ENCODE results near the gene ARRDC5.
"Not testable (repeated sequence)": the region's sequence is repeated elsewhere in the genome, so short reads cannot be mapped to it uniquely, and the experiment has no call there.

ARRDC5 gene

DNA sequence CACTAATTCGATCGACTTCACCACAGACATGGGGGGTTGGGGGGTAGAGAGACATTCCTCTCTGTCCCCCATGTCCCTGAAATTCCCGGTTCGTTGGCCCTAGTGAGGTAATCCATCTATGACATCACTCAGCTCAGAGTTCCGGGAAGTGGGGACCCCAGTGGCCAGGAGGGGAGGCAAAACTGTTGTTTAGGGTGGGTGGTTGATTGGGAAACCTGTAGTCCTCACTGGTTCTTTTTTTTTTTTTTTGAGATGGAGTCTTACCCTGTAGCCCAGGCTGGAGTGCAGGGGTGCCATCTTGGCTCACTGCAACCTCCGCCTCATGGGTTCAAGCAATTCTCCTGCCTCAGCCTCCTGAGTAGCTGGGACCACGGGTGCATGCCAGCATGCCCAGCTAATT, at the start of gene ARRDC5:
ARRDC5 (minus strand) TSS at position 101 of the 400 bp plus-strand sequence; CDS start at position 30, 71 bp downstream.
- DNase-seq (ENCODE audit: insufficient read length, low spot score) (no peak), FAIRE-seq (no peak)

- FAIRE-seq (no peak), DNase-seq (ENCODE audit: insufficient read length, low spot score) (no peak)
Measured at GRCh38 chr19:4951656-4952055, 49.0 kb upstream of the ARRDC5 start.

DNA sequence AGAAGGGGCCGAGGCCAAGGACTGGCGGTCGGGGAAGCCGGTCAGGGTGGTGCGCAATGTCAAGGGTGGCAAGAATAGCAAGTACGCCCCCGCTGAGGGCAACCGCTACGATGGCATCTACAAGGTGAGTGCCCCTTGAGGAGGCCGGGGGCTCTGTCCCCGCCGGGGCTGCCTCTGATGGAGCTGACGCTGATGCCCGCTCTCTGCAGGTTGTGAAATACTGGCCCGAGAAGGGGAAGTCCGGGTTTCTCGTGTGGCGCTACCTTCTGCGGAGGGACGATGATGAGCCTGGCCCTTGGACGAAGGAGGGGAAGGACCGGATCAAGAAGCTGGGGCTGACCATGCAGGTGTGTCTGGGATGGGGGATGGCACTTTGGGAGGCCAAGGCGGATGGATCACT, 48.0 kb upstream of the ARRDC5 start:
- DNase-seq (ENCODE audit: insufficient read length, low spot score); FAIRE-seq: not testable (repeated sequence)

GRCh38 chr19:4941638-4942169, 39.0 kb upstream of the ARRDC5 start:
- not testable (repeated sequence) for FAIRE-seq; DNase-seq (ENCODE audit: insufficient read length, low spot score)

- FAIRE-seq (no peak), DNase-seq (ENCODE audit: insufficient read length, low spot score) (no peak)
Measured at GRCh38 chr19:4939466-4939865, 36.8 kb upstream of the ARRDC5 start.

GRCh38 chr19:4938461-4938860, 35.8 kb upstream of the ARRDC5 start:
- not testable (repeated sequence) for FAIRE-seq; DNase-seq (ENCODE audit: insufficient read length, low spot score)

DNA sequence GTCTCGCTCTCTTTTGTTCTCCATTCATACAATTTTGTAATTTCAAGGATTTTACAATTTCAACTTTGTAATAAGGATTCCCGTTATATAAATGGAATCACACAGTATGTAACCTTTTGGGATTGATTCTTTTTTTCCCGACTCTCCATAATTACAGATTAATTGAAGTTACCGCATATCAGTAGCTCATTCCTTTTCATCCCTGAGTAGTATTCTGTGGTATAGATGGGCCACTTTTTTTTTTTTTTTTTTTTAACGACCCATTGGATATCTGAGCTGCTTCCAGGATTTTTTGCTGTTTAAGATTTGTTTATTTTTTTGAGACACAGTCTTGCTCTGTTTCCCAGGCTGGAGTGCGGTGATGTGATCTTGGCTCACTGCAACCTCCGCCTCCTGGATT, 34.4 kb upstream of the ARRDC5 start:
- FAIRE-seq (no peak), DNase-seq (ENCODE audit: insufficient read length, low spot score) (no peak)

GRCh38 chr19:4935444-4935843, 32.7 kb upstream of the ARRDC5 start:
- FAIRE-seq (no peak), DNase-seq (ENCODE audit: insufficient read length, low spot score) (no peak)

DNA sequence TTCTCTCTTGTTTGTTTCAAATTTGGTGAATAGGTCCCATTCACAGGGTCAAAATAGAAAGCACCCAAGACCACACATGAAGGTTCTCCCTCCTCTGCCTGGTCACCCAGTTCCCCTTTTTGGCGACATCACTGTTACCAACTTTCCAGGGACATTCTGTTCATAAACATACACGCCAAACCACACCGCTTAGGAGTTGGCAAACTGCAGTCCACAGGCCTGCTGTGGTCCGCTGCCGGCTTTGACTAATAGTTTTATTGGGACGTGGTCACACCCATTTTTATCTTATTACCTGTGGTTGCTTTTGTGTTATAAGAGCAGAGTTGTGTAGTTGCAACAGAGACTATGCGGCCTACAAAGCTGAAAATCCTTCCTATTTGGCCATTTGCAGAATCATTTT, 30.8 kb upstream of the ARRDC5 start:
- DNase-seq (ENCODE audit: insufficient read length, low spot score) (no peak), FAIRE-seq (no peak)

GRCh38 chr19:4932711-4933110, 30.0 kb upstream of the ARRDC5 start:
- no peak for FAIRE-seq
- DNase-seq (ENCODE audit: insufficient read length, low spot score), result no peak

GRCh38 chr19:4930664-4931063, 28.0 kb upstream of the ARRDC5 start:
- DNase-seq (ENCODE audit: insufficient read length, low spot score) (no peak), FAIRE-seq (no peak)

DNA sequence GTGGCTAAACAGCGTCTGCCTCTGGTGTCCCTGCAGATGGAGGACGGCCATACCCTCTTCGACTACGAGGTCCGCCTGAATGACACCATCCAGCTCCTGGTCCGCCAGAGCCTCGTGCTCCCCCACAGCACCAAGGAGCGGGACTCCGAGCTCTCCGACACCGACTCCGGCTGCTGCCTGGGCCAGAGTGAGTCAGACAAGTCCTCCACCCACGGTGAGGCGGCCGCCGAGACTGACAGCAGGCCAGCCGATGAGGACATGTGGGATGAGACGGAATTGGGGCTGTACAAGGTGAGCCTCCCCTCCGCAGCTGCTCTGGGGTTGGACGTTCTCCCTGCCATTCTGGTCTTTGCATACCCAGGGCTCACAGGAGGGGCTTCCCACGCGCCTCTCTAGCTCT, 26.5 kb upstream of the ARRDC5 start:
- FAIRE-seq (no peak), DNase-seq (ENCODE audit: insufficient read length, low spot score) (no peak)

DNA sequence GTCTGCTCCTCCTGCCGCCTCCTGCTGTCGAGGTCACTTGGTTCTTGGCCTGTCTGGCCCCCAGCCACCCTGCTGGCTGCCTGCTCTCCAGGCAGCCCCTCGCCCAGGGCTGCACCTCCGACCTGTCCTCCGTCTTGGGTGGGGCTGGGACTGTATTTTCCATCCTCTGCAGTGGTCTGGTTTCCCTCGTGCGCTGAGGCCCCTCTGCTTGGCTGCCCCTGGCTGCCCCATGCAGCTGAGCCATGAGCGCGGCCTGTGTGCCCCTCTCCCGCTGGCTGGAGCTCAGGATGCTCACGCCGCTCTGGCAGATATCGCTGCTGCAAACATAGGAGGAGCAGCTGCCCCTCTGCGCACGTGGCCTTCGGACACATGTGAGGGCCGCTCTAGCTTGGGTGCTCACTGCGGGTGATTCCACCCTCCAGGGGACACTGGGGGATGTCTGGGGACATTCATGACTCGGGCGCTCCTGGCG, 20.6 kb upstream of the ARRDC5 start:
- FAIRE-seq (no peak), DNase-seq (ENCODE audit: insufficient read length, low spot score) (no peak)

DNA sequence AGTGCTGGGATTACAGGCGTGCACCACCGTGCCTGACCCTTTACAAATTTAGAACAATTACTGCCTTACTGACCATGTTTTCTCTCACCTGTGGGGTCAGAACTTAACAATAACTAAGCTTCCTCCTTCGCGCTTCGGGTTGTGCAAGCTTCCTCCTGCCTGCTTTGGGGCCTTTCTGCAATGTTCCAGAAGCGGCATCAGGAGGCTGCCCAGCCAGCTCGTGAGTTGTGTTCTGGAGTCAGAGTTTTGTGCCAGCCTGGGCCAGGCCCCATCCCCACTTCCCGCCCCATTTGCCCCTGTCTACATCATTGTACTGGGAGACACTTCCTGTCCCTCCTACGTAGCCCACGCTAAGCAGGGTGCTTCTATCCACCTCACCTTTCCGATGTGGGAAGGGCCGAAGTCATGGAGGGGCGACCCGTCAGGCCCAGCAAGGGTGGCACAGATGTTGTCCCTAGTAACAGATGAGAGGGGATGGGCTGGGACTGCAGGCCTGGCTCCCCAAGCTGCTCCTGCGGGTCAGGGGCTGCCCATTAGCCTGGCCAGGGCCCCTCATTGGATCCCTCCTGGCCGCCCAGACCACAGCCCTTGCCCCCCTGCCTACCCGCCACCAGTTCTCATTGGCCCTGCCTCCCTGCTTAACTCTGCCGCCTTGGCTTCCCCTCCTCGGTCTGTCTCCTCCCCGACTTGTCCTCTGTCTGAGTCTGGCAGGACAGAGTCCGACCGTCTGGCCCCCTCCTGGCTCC, 20.0 kb upstream of the ARRDC5 start:
- DNase-seq (ENCODE audit: insufficient read length, low spot score), result no peak
- FAIRE-seq, result no peak

DNA sequence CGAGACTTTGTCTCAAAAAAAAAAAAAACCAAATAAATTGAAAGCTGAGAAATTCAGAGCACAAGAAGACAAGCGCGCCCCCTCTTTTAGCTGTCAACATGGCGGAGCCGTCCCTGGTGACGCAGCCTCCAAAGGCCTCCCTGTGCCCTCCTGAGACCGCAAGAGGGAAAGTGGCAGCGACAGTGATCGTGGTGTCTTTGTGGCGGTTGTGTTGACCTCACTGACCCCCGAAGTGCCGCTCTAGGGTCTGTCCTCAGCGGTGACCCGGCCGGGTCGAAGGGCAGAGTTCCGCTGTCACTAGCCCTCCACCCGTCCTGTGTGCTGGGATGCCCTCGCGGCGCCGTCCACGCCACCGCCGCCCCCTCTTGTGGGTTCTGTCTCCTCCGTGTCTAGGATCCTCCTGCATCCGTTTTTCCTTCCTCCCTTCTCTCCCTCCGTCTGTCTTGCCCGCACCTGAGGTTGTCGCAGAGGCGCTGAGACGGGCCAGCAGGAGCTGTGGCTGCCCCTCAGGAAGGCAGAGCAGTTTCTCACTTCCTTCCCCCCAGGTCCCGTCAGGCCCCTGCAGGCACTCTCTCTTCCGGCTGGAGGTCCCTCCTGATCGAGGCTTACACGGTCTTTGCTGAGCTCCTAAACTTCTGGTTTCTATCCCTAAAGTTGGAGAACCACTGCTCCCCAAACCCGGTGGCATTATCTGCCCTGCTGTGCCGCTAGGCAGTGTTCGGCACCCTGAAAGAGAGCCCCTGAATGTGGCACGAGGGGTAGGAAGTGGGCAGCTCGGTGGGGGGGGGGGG, 13.8 kb upstream of the ARRDC5 start:
- DNase-seq (ENCODE audit: insufficient read length, low spot score) (peak; percentile 72), FAIRE-seq (peak; percentile 96)

- peak; percentile 4 for FAIRE-seq
Measured at GRCh38 chr19:4914736-4915501, 12.2 kb upstream of the ARRDC5 start.

GRCh38 chr19:4913996-4914735, 11.5 kb upstream of the ARRDC5 start:
- DNase-seq (ENCODE audit: insufficient read length, low spot score) (no peak), FAIRE-seq (peak; percentile 67)

More at GRCh38 chr19:4914736-4915501, 12.2 kb upstream of the ARRDC5 start:
- no peak for DNase-seq (ENCODE audit: insufficient read length, low spot score)

DNA sequence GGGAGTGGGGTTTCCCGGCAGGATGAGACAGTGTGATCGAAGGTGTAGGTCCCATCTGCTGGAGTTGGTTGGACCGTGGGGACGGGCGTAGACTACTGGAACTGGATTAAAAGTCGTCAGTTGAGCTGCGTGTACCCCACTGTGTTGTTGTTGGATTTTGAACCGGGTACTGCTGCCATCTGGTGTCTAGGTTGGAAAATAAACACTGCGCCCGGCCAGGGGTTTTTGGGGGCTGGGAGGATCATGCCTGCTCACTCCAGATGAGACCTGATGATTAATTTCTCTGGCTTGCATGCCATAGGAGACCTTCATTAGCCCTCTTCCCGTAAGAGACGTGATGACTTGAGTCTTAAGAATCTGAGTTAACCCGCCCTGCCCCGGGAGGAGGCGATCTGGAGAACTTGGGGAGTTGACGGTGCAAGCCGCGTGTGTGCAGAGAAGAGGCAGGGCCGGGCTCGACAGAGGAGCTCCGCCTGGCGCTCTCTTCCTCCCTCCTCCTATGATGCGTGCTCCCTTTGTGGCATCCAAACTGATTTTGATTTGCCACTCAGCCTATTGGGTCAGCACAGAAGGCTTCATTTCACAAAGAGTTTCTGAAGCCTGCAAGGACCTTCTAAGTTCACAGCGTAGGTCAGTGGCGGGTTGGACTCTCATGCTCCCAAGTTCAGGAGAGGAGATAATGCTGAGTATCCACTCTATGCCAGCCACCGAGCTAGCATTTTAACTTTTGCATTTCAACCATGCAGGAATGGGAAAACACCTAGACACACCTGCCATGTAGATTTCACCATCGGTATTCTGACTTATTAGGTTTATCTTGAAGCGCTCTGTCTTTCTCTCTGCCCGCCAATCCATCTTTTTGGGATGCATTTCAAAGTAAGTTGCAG, 9.3 kb upstream of the ARRDC5 start:
- FAIRE-seq (peak; percentile 96), DNase-seq (ENCODE audit: insufficient read length, low spot score) (peak; percentile 47)

GRCh38 chr19:4911314-4911713, 8.6 kb upstream of the ARRDC5 start:
- no peak for FAIRE-seq
- no peak for DNase-seq (ENCODE audit: insufficient read length, low spot score)
